ENCODE measurements around the gene NHP2. TPM values are rescaled to one million over a fixed set of nuclear protein-coding genes. Genes with fewer than 3 reads are reported as not detected.

NHP2 gene
- total and polyA plus RNA-seq, 2 experiments from 2014 or later: 148 to 178 TPM

GRCh38 chr5:178176791-178177190, 23.1 kb upstream of the NHP2 start:
- Histone ChIP-seq H2AFZ (no peak overlapping the region), H3K9me3 (ENCODE audit: low read depth) (no peaks in the 10 kb centered on the region), H4K20me1 (ENCODE audit: insufficient read depth, poor library complexity, severe bottlenecking) (no peaks in the 10 kb centered on the region), H3K4me2 (no peak overlapping the region), H3K27me3 (no peaks in the 10 kb centered on the region), H3K4me3 (no peak overlapping the region), H3K9me2 (replicated peaks; ENCODE audit: insufficient read depth) (no peaks in the 10 kb centered on the region), H3K79me2 (no peaks in the 10 kb centered on the region), H3K27ac (no peak overlapping the region), H3K4me1 (ENCODE audit: insufficient read depth) (no peaks in the 10 kb centered on the region), H3K36me3 (replicated peaks; ENCODE audit: insufficient read depth, low read depth) (no peaks in the 10 kb centered on the region)
- TF ChIP-seq, protein P1, sequence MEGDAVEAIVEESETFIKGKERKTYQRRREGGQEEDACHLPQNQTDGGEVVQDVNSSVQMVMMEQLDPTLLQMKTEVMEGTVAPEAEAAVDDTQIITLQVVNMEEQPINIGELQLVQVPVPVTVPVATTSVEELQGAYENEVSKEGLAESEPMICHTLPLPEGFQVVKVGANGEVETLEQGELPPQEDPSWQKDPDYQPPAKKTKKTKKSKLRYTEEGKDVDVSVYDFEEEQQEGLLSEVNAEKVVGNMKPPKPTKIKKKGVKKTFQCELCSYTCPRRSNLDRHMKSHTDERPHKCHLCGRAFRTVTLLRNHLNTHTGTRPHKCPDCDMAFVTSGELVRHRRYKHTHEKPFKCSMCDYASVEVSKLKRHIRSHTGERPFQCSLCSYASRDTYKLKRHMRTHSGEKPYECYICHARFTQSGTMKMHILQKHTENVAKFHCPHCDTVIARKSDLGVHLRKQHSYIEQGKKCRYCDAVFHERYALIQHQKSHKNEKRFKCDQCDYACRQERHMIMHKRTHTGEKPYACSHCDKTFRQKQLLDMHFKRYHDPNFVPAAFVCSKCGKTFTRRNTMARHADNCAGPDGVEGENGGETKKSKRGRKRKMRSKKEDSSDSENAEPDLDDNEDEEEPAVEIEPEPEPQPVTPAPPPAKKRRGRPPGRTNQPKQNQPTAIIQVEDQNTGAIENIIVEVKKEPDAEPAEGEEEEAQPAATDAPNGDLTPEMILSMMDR (IDR thresholded peaks at IDR 0.05; ENCODE audit: poor library complexity): no peak
- TF ChIP-seq EZH2 (IDR thresholded peaks at IDR 0.05; ENCODE audit: borderline replicate concordance): no peak
- TF ChIP-seq EZH2phosphoT487 (IDR thresholded peaks at IDR 0.05; ENCODE audit: low read depth, severe bottlenecking, unreplicated experiment): no peak
- WGBS (ENCODE audit: low lambda C conversion rate, missing lambda C conversion rate): 91% methylated on average over 6 of the region's 6 CpGs
- DNase-seq (ENCODE audit: low spot score): no peak

DNA sequence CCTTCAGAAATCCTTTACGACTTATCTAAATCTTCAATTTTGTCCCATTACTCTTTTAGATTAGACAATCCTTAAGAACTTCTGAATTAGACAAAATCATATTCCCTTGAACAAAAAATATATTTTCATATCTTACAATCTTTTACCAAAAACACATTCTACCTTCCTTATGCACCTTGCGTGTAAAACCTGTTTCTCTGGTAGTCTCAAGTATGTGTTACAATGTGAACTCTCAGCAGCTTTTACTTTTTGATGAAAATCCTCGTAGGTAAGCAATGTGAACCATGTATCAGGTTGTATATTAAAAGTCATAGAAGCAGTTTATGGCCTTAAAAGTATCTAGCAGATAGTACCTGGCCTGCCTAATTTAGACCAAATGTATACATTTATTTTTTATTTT, 20.8 kb upstream of the NHP2 start:
- no peak for TF ChIP-seq EZH2phosphoT487 (IDR thresholded peaks at IDR 0.05; ENCODE audit: low read depth, severe bottlenecking, unreplicated experiment)
- TF ChIP-seq EZH2 (IDR thresholded peaks at IDR 0.05; ENCODE audit: borderline replicate concordance): no peak
- TF ChIP-seq, protein P1 (IDR thresholded peaks at IDR 0.05; ENCODE audit: poor library complexity): no peak
- Histone ChIP-seq H3K27ac (no peak overlapping the region), H3K79me2 (no peaks in the 10 kb centered on the region), H4K20me1 (ENCODE audit: insufficient read depth, poor library complexity, severe bottlenecking) (no peaks in the 10 kb centered on the region), H3K9me3 (ENCODE audit: low read depth) (no peaks in the 10 kb centered on the region), H3K4me3 (no peak overlapping the region), H2AFZ (no peak overlapping the region), H3K36me3 (replicated peaks; ENCODE audit: insufficient read depth, low read depth) (no peaks in the 10 kb centered on the region), H3K4me1 (ENCODE audit: insufficient read depth) (no peaks in the 10 kb centered on the region), H3K27me3 (no peaks in the 10 kb centered on the region), H3K4me2 (no peak overlapping the region), H3K9me2 (replicated peaks; ENCODE audit: insufficient read depth) (no peaks in the 10 kb centered on the region)
- no peak for DNase-seq (ENCODE audit: low spot score)
- 87% methylated on average over 3 of the region's 3 CpGs for WGBS (ENCODE audit: low lambda C conversion rate, missing lambda C conversion rate)

DNA sequence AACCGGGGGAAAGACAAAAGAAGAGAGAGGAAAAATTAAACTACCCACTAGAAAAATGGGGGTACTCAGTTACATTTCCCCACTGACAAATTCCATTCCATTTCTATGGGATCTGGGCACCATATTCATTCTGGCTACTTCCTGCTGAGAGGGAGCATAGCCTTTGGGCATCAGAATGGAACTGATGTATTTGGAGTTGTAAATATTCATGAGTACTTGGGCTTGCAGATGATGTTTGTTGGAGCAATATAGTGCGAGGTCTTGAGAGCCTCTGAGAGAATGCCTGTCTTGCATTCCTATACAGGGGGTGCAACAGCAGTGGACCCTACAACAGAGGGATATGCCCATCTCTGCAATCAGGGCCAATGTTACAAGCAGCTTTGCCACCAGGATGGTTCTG, 16.8 kb upstream of the NHP2 start:
- no peak for TF ChIP-seq EZH2 (IDR thresholded peaks at IDR 0.05; ENCODE audit: borderline replicate concordance)
- TF ChIP-seq EZH2phosphoT487 (IDR thresholded peaks at IDR 0.05; ENCODE audit: low read depth, severe bottlenecking, unreplicated experiment): no peak
- TF ChIP-seq, protein P1 (IDR thresholded peaks at IDR 0.05; ENCODE audit: poor library complexity): no peak
- Histone ChIP-seq H3K9me3 (ENCODE audit: low read depth) (no peaks in the 10 kb centered on the region), H3K9me2 (replicated peaks; ENCODE audit: insufficient read depth) (no peaks in the 10 kb centered on the region), H3K36me3 (replicated peaks; ENCODE audit: insufficient read depth, low read depth) (no peaks in the 10 kb centered on the region), H3K27me3 (no peaks in the 10 kb centered on the region), H3K27ac (no peak overlapping the region), H3K79me2 (no peaks in the 10 kb centered on the region), H4K20me1 (ENCODE audit: insufficient read depth, poor library complexity, severe bottlenecking) (no peaks in the 10 kb centered on the region), H2AFZ (no peak overlapping the region), H3K4me1 (ENCODE audit: insufficient read depth) (no peaks in the 10 kb centered on the region), H3K4me2 (no peak overlapping the region), H3K4me3 (no peak overlapping the region)
- DNase-seq (ENCODE audit: low spot score): no peak
- WGBS (ENCODE audit: low lambda C conversion rate, missing lambda C conversion rate): 94% methylated on average over 2 of the region's 2 CpGs

DNA sequence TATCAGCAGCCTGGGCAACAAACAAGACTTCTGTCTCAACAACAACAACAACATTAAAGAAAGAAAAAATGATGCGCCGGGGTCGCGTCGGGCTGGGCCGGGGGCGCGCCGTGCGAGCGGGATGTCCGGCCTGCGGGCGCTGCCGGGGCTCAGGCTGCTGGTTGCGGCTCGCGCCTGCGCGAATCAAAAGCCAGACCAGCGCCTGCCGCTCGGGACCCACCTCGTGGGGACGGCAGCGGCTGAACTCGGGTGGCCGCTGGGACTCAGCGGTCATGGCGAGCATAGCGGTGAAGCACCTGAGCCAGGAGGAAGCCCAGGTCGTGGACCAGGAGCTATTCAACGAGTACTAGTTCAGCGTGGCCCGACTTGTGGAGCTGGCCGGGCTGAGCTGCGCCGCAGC, 11.9 kb upstream of the NHP2 start:
- Histone ChIP-seq H3K9me2 (replicated peaks; ENCODE audit: insufficient read depth) (no peaks in the 10 kb centered on the region), H3K4me3 (no peak overlapping the region), H3K9me3 (ENCODE audit: low read depth) (no peaks in the 10 kb centered on the region), H3K79me2 (no peaks in the 10 kb centered on the region), H3K4me2 (no peak overlapping the region), H2AFZ (no peak overlapping the region), H4K20me1 (ENCODE audit: insufficient read depth, poor library complexity, severe bottlenecking) (no peaks in the 10 kb centered on the region), H3K36me3 (replicated peaks; ENCODE audit: insufficient read depth, low read depth) (no peaks in the 10 kb centered on the region), H3K4me1 (ENCODE audit: insufficient read depth) (no peaks in the 10 kb centered on the region), H3K27me3 (no peaks in the 10 kb centered on the region), H3K27ac (no peak overlapping the region)
- 96% methylated on average over 35 of the region's 38 CpGs for WGBS (ENCODE audit: low lambda C conversion rate, missing lambda C conversion rate)
- TF ChIP-seq EZH2phosphoT487 (IDR thresholded peaks at IDR 0.05; ENCODE audit: low read depth, severe bottlenecking, unreplicated experiment) (no peak), EZH2 (IDR thresholded peaks at IDR 0.05; ENCODE audit: borderline replicate concordance) (no peak)
- TF ChIP-seq, protein P1 (IDR thresholded peaks at IDR 0.05; ENCODE audit: poor library complexity): no peak
- DNase-seq (ENCODE audit: low spot score): no peak
